Stimulated activated effector memory CD8-positive, alpha-beta T cell treated with anti-CD3 and anti-CD28 coated beads, Interleukin-12 subunit alpha, Interleukin-12 subunit beta, amount 100 ng/mL, for 72 hours (primary cell): ENCODE results near the gene NFATC2.
A peak's percentile ranks its signal among the peaks of the same experiment; 100 is the strongest.

Source experiments
- ATAC-seq: fragments of 150-1000 bp; cut with Tn5 transposase; 2 replicates; pipeline ENCODE4 v1.10.0; 2021
- DNase-seq, 2 donors: peaks; one replicate each; pipeline ENCODE4 v3.0.0; 2021 to 2022; ENCODE audit warnings: low spot score in 2 of 2
- H3K27ac Mint-ChIP-seq: one replicate; pipeline ENCODE4 v1.8.0; 2022; ENCODE audit warnings: mild to moderate bottlenecking, mixed read lengths
- H3K36me3 Mint-ChIP-seq: one replicate; pipeline ENCODE4 v1.8.0; 2022; ENCODE audit warnings: mild to moderate bottlenecking, mixed read lengths
- H3K4me1 Mint-ChIP-seq: one replicate; pipeline ENCODE4 v1.8.0; 2022; ENCODE audit warnings: mixed read lengths
- H3K4me3 Mint-ChIP-seq: one replicate; pipeline ENCODE4 v1.8.0; 2022; ENCODE audit warnings: mild to moderate bottlenecking, mixed read lengths
- H3K9me3 Mint-ChIP-seq: one replicate; pipeline ENCODE4 v1.8.0; 2022; ENCODE audit warnings: mixed read lengths

NFATC2 gene

DNA sequence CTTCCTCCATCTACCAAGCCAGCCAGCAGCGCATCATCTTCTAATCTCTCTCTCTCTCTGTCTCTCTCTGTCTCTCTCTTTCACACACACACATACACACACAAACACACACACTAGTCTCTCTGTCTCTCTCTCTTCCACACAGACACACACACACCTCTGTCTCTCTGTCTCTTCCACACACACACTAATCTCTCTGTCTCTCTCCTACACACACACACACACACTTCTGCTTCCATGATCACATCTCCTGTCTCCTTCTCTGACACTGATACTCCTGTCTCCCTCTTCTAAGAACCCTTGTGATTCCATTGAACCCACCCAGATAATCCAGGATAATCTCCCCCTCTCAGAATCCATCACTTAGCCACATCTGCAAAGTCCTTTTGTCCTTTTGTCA lies 181.3 kb downstream of the NFATC2 start:
- Mint-ChIP-seq H3K4me3 (no peak overlapping the region), H3K36me3 (no peaks in the 10 kb centered on the region), H3K9me3 (peaks cover 8% of the 10 kb centered on the region), H3K27ac (no peak overlapping the region), H3K4me1 (peaks cover 7% of the 10 kb centered on the region)
- ATAC-seq (no peak), DNase-seq (no peak)

GRCh38 chr20:51360451-51361201 lies 181.9 kb downstream of the NFATC2 start:
- Mint-ChIP-seq H3K4me1 (peaks cover 7% of the 10 kb centered on the region), H3K4me3 (no peak overlapping the region), H3K27ac (no peak overlapping the region), H3K36me3 (no peaks in the 10 kb centered on the region), H3K9me3 (peaks cover 8% of the 10 kb centered on the region)
- no peak for DNase-seq
- ATAC-seq: no peak

- Mint-ChIP-seq H3K4me3 (no peak overlapping the region), H3K4me1 (peaks cover 10% of the 10 kb centered on the region), H3K9me3 (peaks cover 8% of the 10 kb centered on the region), H3K27ac (no peak overlapping the region), H3K36me3 (no peaks in the 10 kb centered on the region)
- ATAC-seq (no peak), DNase-seq (no peak)
Observed at GRCh38 chr20:51359947-51360346, 182.6 kb downstream of the NFATC2 start.

- ATAC-seq (no peak), DNase-seq (no peak)
- H3K4me3 Mint-ChIP-seq: no peak overlapping the region
- no peaks in the 10 kb centered on the region for H3K36me3 Mint-ChIP-seq
- H3K9me3 Mint-ChIP-seq: peaks cover 8% of the 10 kb centered on the region
- H3K27ac Mint-ChIP-seq: no peak overlapping the region
- H3K4me1 Mint-ChIP-seq: peaks cover 15% of the 10 kb centered on the region
Observed at GRCh38 chr20:51359401-51359800, 183.1 kb downstream of the NFATC2 start.

DNA sequence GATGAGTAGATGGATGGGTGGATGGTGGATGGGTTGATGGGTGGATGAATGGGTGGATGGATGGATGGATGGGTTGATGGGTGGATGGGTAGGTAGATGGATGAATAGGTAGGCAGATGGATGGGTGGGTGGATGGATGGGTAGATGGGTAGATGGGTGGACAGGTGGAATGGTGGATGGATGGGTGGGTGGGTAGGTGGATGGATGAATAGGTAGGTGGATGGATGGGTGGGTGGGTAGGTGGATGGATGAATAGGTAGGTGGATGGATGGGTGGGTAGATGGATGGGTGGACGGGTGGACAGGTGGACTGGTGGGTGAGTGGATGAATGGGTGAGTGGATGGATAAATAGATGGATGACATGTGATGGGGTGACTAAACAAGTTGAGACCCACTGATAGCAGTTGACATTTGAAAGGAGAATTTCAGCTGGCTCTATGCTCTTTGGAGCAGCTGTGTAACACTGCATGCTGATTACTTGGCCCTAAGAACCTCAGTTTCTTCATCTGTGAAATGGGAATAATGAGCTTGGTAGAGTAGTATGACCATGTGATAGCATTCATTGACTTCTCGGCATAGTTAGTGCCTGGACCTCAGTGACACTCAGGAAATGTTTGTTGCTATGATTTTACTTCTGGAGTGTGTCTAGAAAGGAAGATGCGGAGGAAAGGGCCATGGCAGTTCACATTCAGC lies 184.3 kb downstream of the NFATC2 start:
- Mint-ChIP-seq H3K9me3 (peaks cover 3% of the 10 kb centered on the region), H3K4me1 (peaks cover 10% of the 10 kb centered on the region), H3K4me3 (no peak overlapping the region), H3K36me3 (no peaks in the 10 kb centered on the region), H3K27ac (no peak overlapping the region)
- DNase-seq (no peak), ATAC-seq (no peak)

- DNase-seq: no peak
- Mint-ChIP-seq H3K4me3 (no peak overlapping the region), H3K9me3 (peaks cover 3% of the 10 kb centered on the region), H3K36me3 (no peaks in the 10 kb centered on the region), H3K27ac (no peak overlapping the region), H3K4me1 (peaks cover 8% of the 10 kb centered on the region)
- ATAC-seq: no peak
Observed at GRCh38 chr20:51357543-51357942, 185.0 kb downstream of the NFATC2 start.

GRCh38 chr20:51356871-51357270 lies 185.6 kb downstream of the NFATC2 start:
- ATAC-seq: no peak
- no peak overlapping the region for H3K27ac Mint-ChIP-seq
- no peaks in the 10 kb centered on the region for H3K36me3 Mint-ChIP-seq
- DNase-seq: no peak
- H3K4me1 Mint-ChIP-seq: peaks cover 8% of the 10 kb centered on the region
- peaks cover 3% of the 10 kb centered on the region for H3K9me3 Mint-ChIP-seq
- no peak overlapping the region for H3K4me3 Mint-ChIP-seq

DNA sequence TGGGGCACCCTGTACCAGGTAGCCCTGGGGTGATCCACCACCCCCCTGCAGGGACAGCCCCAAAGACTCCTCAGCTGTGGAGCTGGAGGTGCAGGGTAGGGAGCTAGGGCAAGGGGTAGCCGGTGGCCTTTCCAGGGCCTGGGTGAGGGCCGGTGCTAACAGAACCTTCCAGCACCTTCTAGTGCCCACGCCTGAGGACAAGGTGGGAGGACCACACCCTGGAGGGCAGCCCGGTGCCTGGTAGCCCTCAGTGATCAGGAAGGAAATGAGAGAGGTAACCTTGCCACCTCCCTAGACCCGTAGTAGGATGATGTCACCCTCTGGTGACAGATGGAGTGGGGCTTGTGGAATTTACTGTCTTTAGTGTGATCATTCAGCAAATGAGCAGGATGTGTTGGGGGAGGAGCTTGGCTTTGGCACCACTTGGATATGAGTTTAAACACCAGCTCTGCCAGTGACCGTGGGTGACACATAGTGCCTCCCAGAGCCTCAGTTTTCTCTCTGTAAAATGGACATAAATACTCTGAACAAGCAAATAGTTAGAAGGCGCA lies 187.7 kb downstream of the NFATC2 start:
- ATAC-seq: peak; percentile 75
- Mint-ChIP-seq H3K9me3 (peaks cover 3% of the 10 kb centered on the region), H3K36me3 (no peaks in the 10 kb centered on the region), H3K27ac (peak overlapping the region; percentile 61), H3K4me1 (peaks cover 8% of the 10 kb centered on the region), H3K4me3 (no peak overlapping the region)
- DNase-seq: no peak

- Mint-ChIP-seq H3K36me3 (no peaks in the 10 kb centered on the region), H3K4me3 (no peak overlapping the region), H3K9me3 (peaks cover 3% of the 10 kb centered on the region), H3K27ac (peak overlapping the region; percentile 61), H3K4me1 (peaks cover 8% of the 10 kb centered on the region)
- DNase-seq: no peak
- no peak for ATAC-seq
Observed at GRCh38 chr20:51354191-51354768, 188.2 kb downstream of the NFATC2 start.

- no peaks in the 10 kb centered on the region for H3K36me3 Mint-ChIP-seq
- H3K4me3 Mint-ChIP-seq: no peak overlapping the region
- peaks cover 3% of the 10 kb centered on the region for H3K9me3 Mint-ChIP-seq
- no peak overlapping the region for H3K27ac Mint-ChIP-seq
- H3K4me1 Mint-ChIP-seq: peaks cover 8% of the 10 kb centered on the region
- ATAC-seq (no peak), DNase-seq (no peak)
Observed at GRCh38 chr20:51353491-51353890, 189.0 kb downstream of the NFATC2 start.

DNA sequence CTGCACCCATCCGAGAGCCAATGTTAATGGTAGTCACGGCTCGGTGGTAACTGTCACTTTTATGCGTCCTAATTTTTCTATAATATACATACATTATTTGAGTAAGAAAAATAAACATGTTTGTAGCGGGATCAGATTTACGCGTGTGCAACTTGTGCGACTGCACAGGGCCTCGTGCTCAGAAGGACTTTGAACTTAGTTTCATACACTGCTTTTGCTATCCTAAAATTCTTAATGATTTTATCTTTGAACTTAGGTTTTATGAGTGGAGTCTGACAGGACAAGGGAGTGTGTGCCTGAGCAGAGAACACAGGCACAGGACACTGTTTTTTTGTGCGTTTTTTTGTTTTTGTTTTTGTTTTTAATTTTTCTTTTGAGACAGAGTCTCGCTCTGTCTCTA lies 189.7 kb downstream of the NFATC2 start:
- Mint-ChIP-seq H3K9me3 (peaks cover 3% of the 10 kb centered on the region), H3K27ac (no peak overlapping the region), H3K4me3 (no peak overlapping the region), H3K36me3 (no peaks in the 10 kb centered on the region), H3K4me1 (peaks cover 8% of the 10 kb centered on the region)
- no peak for ATAC-seq
- DNase-seq: no peak

DNA sequence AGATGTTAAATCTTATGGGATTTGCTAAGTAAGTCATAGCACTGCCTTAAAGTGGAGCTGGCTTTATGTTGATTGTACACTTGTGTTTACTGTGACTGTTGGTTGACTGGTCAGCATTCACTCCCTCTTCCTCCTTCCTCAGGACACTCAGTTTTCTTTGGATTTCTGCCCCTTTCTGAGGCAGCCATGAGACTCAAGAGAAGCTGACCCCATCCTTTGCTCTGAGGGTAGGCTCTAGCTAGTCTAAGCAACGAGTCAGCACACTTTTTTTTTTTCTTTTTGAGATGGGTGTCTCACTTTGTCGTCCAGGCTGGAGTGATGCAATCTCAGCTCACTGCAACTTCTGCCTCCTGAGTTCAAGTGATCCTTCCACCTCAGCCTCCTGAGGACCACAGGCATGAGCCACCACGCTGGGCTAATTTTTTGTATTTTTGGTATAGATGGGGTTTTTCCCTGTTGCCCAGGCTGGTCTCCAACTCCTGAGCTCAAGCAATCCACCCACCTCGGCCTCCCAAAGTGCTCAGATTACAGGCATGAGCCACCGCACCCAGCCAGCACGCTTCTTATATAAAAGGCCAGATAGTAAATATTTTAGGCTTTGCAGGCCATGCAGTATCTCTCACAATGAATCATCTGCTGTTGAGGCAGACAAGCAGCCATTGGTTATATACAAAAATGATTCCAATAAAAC lies 191.4 kb downstream of the NFATC2 start:
- Mint-ChIP-seq H3K9me3 (no peaks in the 10 kb centered on the region), H3K4me1 (peaks cover 8% of the 10 kb centered on the region), H3K36me3 (no peaks in the 10 kb centered on the region), H3K4me3 (no peak overlapping the region), H3K27ac (no peak overlapping the region)
- DNase-seq: no peak
- no peak for ATAC-seq

DNA sequence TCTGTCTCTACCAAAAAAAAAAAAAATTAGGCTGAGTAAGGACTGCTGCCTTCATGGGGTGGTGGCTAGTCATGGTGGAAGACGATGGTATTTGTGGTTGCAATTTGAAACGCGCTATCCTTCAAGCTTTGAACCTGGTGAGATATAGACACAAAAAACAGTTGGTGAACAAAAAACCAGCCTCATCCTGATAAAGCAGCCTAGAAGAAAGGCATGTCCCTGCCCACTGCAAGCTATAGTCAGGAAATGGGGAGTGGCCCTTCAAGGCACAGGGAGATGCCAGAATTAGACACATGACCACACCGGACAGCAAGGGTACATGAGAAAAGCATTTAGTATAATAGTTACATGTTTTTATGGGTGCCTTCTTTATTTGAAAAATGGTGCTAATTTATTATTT lies 193.6 kb downstream of the NFATC2 start:
- no peak overlapping the region for H3K27ac Mint-ChIP-seq
- no peaks in the 10 kb centered on the region for H3K36me3 Mint-ChIP-seq
- DNase-seq: no peak
- H3K9me3 Mint-ChIP-seq: no peaks in the 10 kb centered on the region
- no peak overlapping the region for H3K4me3 Mint-ChIP-seq
- no peak for ATAC-seq
- H3K4me1 Mint-ChIP-seq: no peaks in the 10 kb centered on the region

GRCh38 chr20:51347831-51348230 lies 194.7 kb downstream of the NFATC2 start:
- Mint-ChIP-seq H3K27ac (no peak overlapping the region), H3K4me3 (no peak overlapping the region), H3K36me3 (no peaks in the 10 kb centered on the region), H3K4me1 (no peaks in the 10 kb centered on the region), H3K9me3 (no peaks in the 10 kb centered on the region)
- DNase-seq (no peak), ATAC-seq (no peak)

GRCh38 chr20:51346686-51347485 lies 195.6 kb downstream of the NFATC2 start:
- Mint-ChIP-seq H3K9me3 (no peaks in the 10 kb centered on the region), H3K27ac (no peak overlapping the region), H3K4me1 (no peaks in the 10 kb centered on the region), H3K4me3 (no peak overlapping the region), H3K36me3 (no peaks in the 10 kb centered on the region)
- ATAC-seq (no peak), DNase-seq (no peak)
